Activated T-helper 1 cell treated with anti-CD3 and anti-CD28 coated beads, Interleukin-12 subunit alpha, Interleukin-12 subunit beta, Interleukin-2, Interleukin-4 antibody, amounts not matched to agents 30 ng/mL and 10 ng/mL and 1 ng/mL, durations not matched to agents 14 hours and 24 hours and 36 hours (primary cell): Measurements from ENCODE around the gene CLCNKA. TPM values are rescaled to one million over a fixed set of nuclear protein-coding genes. Genes with fewer than 3 reads are reported as not detected.
"Not testable (repeated sequence)": the region's sequence is repeated elsewhere in the genome, so short reads cannot be mapped to it uniquely, and the experiment has no call there.

Source experiments
- DNase-seq: peaks from one replicate; pipeline ENCODE4 v3.0.0; 2021; ENCODE audit warnings: low spot score
- H3K27ac Mint-ChIP-seq: one replicate; pipeline ENCODE4 v1.8.0; 2021; ENCODE audit warnings: mild to moderate bottlenecking, mixed read lengths
- H3K27me3 Mint-ChIP-seq: one replicate; pipeline ENCODE4 v1.8.0; 2022; ENCODE audit warnings: mild to moderate bottlenecking, moderate library complexity, mixed read lengths; ENCODE audit not compliant: insufficient read depth
- H3K36me3 Mint-ChIP-seq: one replicate; pipeline ENCODE4 v1.8.0; 2021; ENCODE audit warnings: low read depth, mixed read lengths
- H3K4me1 Mint-ChIP-seq: one replicate; pipeline ENCODE4 v1.8.0; 2021; ENCODE audit warnings: low read depth, mixed read lengths
- H3K4me3 Mint-ChIP-seq: one replicate; pipeline ENCODE4 v1.8.0; 2021; ENCODE audit warnings: mild to moderate bottlenecking, moderate library complexity, mixed read lengths
- H3K9me3 Mint-ChIP-seq: one replicate; pipeline ENCODE4 v1.8.0; 2021; ENCODE audit warnings: mixed read lengths
- intact Hi-C: fragments of 100-400 bp; cut with micrococcal nuclease; formaldehyde crosslinking; loops from one replicate; pipeline ENCODE4 v1.15.1; 2024
- total RNA-seq: library from RNA; stranded (reverse); gene quantifications from 2 replicates; pipeline ENCODE4 v1.2.3, GENCODE V29; 2022

Gene CLCNKA
- not detected in 2 replicates for total RNA-seq

DNA sequence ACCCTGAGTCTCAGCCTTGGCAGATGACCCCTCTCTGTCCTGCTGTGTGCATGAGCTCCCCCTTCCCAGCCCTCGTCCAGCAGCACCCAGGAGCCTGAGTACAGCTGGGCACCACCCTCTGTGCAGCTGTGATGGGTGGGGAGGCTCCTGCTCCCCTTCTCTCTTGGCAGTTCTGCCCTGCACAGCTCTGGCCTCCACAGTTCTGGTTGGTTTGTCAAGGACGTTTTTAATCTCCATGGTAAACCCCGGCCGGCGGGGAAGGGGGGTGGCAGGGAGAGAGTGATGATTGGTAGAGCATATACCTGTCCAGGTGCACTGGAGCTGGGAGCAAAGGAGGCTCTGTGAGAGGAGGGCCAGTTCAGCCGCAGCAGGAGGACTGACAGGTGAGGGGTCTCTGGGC lies at the start of gene CLCNKA:
CLCNKA (plus strand) TSS at position 356 of the 400 bp plus-strand sequence. CDS start 584 bp downstream, outside the sequence.
- Mint-ChIP-seq H3K27ac (no peak within 1 kb of the TSS), H3K4me3 (no peak within 1 kb of the TSS), H3K4me1 (no peaks in the 10 kb centered on the region)

DNA sequence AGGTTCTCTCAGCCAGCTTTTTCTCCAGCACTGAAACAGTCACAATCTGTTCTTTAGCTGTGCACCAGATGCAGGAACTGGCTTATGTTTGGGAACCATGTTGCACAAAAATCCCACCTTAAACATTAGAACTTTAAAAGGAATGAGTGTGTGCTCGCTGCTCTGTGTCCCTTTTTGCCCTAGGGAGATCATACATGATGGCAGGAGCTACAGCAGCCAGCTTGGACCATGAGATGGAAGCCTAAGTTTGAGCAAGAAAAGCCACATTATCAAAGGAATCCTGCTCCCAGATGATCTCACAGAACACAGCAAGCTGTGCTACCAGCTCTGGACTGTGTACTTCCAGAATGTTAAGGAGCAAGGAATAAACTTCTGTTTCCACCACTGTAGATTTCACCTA lies 49.4 kb upstream of the CLCNKA start:
- Mint-ChIP-seq H3K9me3 (no peaks in the 10 kb centered on the region), H3K27me3 (no peaks in the 10 kb centered on the region), H3K27ac (no peak overlapping the region), H3K4me3 (no peak overlapping the region), H3K36me3 (peaks cover 52% of the 10 kb centered on the region), H3K4me1 (peaks cover 71% of the 10 kb centered on the region)
- intact Hi-C loops: no loop called here
- no peak for DNase-seq

More for the DNA sequence above, at the start of gene CLCNKA:
- DNase-seq: no peak
- H3K27me3 Mint-ChIP-seq: peaks cover 9% of the 10 kb centered on the region
- H3K9me3 Mint-ChIP-seq: no peaks in the 10 kb centered on the region
- no peaks in the 10 kb centered on the region for H3K36me3 Mint-ChIP-seq
- intact Hi-C loops: no loop called here

DNA sequence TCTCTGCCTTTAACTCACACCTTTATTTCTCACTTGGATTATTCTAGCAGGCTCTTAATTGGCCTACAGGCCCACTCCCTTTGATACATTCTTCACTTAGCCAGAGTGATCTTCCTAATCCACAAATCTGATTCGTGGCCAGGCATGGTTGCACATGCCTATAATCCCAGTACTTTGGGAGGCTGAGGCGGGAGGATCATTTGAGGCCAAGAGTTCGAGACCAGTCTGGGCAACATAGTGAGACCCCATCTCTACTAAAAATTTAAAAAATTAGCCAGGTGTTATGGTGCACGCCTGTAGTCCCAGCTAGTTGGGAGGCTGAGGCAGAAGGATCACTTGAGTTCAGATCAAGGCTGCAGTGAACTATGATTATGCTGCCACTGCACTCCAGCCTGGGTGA lies 48.1 kb upstream of the CLCNKA start:
- DNase-seq: no peak
- Mint-ChIP-seq H3K27me3 (no peaks in the 10 kb centered on the region), H3K9me3 (no peaks in the 10 kb centered on the region), H3K4me3 (peak overlapping the region; percentile 3), H3K4me1 (peaks cover 60% of the 10 kb centered on the region), H3K27ac (peak overlapping the region; percentile 76), H3K36me3 (peaks cover 43% of the 10 kb centered on the region)
- intact Hi-C loops: no loop called here

DNA sequence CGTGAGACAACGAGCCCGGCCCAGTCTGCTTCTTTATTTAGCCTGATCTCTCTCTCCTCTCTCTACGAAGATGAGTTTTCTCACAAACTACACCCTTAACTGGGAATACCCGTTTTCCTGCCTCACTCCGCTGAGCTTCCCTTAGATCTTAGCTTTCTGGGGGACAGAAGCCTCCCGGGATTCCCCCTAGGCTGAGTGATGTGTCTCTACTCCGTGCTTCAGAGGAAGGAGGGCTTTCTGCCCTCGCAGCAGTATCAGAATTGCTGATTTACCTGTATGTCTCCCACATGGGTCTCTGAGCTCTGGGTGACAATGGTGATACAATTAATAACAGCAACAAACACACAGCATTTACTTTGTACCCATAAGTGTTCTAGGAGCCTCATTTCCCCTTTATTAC lies 47.0 kb upstream of the CLCNKA start:
- Mint-ChIP-seq H3K4me3 (peak overlapping the region; percentile 86), H3K9me3 (no peaks in the 10 kb centered on the region), H3K27me3 (peaks cover 2% of the 10 kb centered on the region), H3K27ac (peak overlapping the region; percentile 93), H3K4me1 (peaks cover 62% of the 10 kb centered on the region), H3K36me3 (peaks cover 39% of the 10 kb centered on the region)
- no peak for DNase-seq
- intact Hi-C loops: loop anchor here (1.0 kb wide), 2 partner anchors 9 to 141 kb away; no protein-coding TSS in a partner anchor

- peaks cover 58% of the 10 kb centered on the region for H3K4me1 Mint-ChIP-seq
- intact Hi-C loops: loop anchor here (1.0 kb wide), 2 partner anchors 9 to 141 kb away; no protein-coding TSS in a partner anchor
- H3K36me3 Mint-ChIP-seq: peaks cover 34% of the 10 kb centered on the region
- DNase-seq: peak; percentile 73
- H3K9me3 Mint-ChIP-seq: no peaks in the 10 kb centered on the region
- peak overlapping the region; percentile 86 for H3K4me3 Mint-ChIP-seq
- H3K27ac Mint-ChIP-seq: peak overlapping the region; percentile 93
- peaks cover 2% of the 10 kb centered on the region for H3K27me3 Mint-ChIP-seq
These were observed 46.5 kb upstream of the CLCNKA start for GRCh38 chr1:15975358-15975804.

DNA sequence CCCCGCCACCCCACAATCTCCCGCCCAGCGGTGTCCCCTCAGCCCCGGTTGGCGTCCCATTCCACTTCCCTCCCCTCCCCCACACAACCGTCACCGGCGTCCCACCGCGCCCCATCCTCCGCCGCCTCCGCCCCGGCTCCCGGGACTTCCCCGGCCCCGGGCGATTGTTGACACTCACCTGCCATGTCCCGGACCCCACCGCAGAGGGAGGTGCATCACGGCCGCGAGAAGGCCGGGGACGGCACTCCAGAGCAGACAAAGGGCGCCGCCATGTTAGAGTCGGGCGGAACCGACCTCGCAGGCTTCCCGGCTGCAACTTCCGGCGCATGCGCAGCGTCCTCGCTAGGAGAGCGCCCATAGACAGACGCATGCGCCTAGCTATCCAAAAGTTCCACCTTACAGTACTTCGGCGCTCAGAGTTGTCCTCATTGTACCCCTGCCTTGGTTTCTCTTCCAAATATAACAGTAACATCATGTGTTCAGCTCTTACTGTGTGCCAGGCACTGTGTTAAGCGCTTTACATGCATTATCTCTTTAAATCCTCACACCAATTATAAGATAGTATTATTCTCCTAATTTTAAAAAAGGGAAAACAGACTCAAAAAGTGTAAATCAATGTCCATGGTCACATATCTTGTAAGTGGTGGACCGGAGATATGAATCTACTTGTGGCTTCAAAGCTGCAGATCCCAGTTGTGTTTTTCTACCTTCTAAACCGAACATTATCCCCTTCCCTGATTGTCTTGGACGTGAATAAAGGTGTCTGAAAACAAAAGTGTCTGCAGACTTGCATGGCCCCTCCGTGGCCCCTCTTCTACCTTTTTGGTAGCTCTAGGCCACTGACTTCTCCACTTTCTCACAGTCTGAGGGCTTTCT lies 45.8 kb upstream of the CLCNKA start, which contains the start of gene ZBTB17:
ZBTB17 (minus strand) TSS at position 297 of the 876 bp plus-strand sequence. CDS start 27,606 bp downstream, outside the sequence.
- peak; percentile 94 for DNase-seq
- peaks cover 28% of the 10 kb centered on the region for H3K36me3 Mint-ChIP-seq
- no peaks in the 10 kb centered on the region for H3K9me3 Mint-ChIP-seq
- peak within 1 kb of the TSS; percentile 89 for H3K4me3 Mint-ChIP-seq
- H3K27ac Mint-ChIP-seq: peak within 1 kb of the TSS; percentile 93
- peaks cover 2% of the 10 kb centered on the region for H3K27me3 Mint-ChIP-seq
- peaks cover 51% of the 10 kb centered on the region for H3K4me1 Mint-ChIP-seq
- intact Hi-C loops: loop anchor here (1.0 kb wide), 4 partner anchors 10 to 142 kb away; partner anchors contain the start of gene SPEN

DNA sequence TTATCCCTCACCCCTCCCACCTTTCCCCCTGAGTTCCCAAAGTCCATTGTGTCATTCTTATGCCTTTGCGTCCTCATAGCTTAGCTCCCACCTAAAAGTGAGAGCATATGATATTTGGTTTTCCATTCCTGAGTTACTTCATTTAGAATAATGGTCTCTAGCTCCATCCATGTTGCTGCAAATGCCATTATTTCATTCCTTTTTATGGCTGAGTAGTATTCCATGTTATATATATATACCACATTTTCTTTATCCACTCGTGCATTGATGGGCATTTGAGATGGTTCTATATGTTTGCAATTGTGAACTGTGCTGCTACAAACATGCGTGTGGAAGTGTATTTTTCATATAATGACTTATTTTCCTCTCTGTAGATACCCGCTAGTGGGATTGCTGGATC lies 43.9 kb upstream of the CLCNKA start:
- H3K9me3 Mint-ChIP-seq, H3K4me3 Mint-ChIP-seq, DNase-seq, H3K27me3 Mint-ChIP-seq, H3K27ac Mint-ChIP-seq, intact Hi-C loops: not testable (repeated sequence)
- Mint-ChIP-seq H3K4me1 (peaks cover 39% of the 10 kb centered on the region), H3K36me3 (peaks cover 15% of the 10 kb centered on the region)

GRCh38 chr1:15981679-15982078 lies 40.2 kb upstream of the CLCNKA start:
- H3K9me3 Mint-ChIP-seq: no peaks in the 10 kb centered on the region
- H3K27ac Mint-ChIP-seq: no peak overlapping the region
- no peaks in the 10 kb centered on the region for H3K36me3 Mint-ChIP-seq

GRCh38 chr1:15983275-15983674 lies 38.6 kb upstream of the CLCNKA start:
- Mint-ChIP-seq H3K9me3 (no peaks in the 10 kb centered on the region), H3K4me1 (peaks cover 27% of the 10 kb centered on the region), H3K36me3 (no peaks in the 10 kb centered on the region), H3K27ac (no peak overlapping the region), H3K4me3 (no peak overlapping the region), H3K27me3 (peaks cover 3% of the 10 kb centered on the region)
- intact Hi-C loops: no loop called here
- no peak for DNase-seq

More at GRCh38 chr1:15981679-15982078, 40.2 kb upstream of the CLCNKA start:
- Mint-ChIP-seq H3K4me1 (peaks cover 30% of the 10 kb centered on the region), H3K27me3 (peaks cover 2% of the 10 kb centered on the region), H3K4me3 (no peak overlapping the region)
- intact Hi-C loops: no loop called here
- DNase-seq: no peak

GRCh38 chr1:15985611-15986297 lies 36.1 kb upstream of the CLCNKA start:
- intact Hi-C loops: no loop called here
- Mint-ChIP-seq H3K36me3 (no peaks in the 10 kb centered on the region), H3K27ac (no peak overlapping the region), H3K4me3 (no peak overlapping the region), H3K9me3 (no peaks in the 10 kb centered on the region), H3K27me3 (peaks cover 5% of the 10 kb centered on the region), H3K4me1 (peaks cover 20% of the 10 kb centered on the region)
- DNase-seq: no peak

DNA sequence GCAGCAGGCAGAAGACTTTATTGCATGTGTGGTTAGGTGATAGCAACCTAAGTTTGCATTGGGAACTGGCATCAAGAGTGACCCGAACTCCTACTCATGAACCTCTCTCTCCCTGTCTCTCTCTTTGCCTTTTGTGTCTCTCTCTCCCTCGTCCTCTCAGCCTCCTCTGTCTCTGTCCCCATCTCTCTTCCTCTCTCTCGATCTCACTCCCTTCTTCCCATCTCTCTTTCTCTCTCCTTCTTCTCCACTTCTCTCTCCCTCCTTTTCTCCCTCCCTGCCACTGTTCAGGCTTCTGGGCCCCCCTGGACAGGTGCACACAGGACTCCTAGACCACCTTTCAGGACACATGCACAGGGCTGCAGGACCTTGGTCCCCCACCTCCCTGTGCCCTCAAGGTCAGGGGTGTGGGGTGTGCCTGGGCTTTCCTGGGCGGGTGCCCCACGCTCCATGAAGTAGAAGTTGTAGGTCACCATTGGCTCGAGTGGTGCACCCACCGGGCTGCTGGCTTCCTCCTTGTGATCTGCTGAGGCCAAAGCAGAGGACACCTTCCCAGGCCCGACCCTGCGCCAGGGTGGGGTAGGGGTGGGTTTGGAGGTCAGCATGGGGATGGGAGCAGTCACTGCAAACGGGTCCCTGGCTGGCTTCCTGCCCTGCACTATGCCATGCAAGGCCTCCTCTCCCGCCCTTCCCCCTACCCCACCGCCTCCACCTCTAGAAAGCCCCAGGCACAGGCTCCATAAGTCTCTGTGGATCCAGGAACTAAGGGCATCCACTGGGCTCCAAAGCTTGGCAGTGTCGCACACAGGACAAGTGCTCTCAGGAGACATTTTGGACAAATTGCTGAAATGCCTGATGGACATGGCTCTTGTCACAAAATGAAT lies 32.7 kb upstream of the CLCNKA start:
- intact Hi-C loops: no loop called here
- H3K9me3 Mint-ChIP-seq: no peaks in the 10 kb centered on the region
- H3K27ac Mint-ChIP-seq: no peak overlapping the region
- H3K4me3 Mint-ChIP-seq: no peak overlapping the region
- H3K36me3 Mint-ChIP-seq: no peaks in the 10 kb centered on the region
- peaks cover 5% of the 10 kb centered on the region for H3K27me3 Mint-ChIP-seq
- no peak for DNase-seq
- H3K4me1 Mint-ChIP-seq: peaks cover 6% of the 10 kb centered on the region

GRCh38 chr1:15989776-15990175 lies 32.1 kb upstream of the CLCNKA start:
- H3K36me3 Mint-ChIP-seq: no peaks in the 10 kb centered on the region

More at GRCh38 chr1:15989776-15990175, 32.1 kb upstream of the CLCNKA start:
- Mint-ChIP-seq H3K27ac (no peak overlapping the region), H3K27me3 (peaks cover 5% of the 10 kb centered on the region), H3K4me1 (peaks cover 5% of the 10 kb centered on the region), H3K9me3 (no peaks in the 10 kb centered on the region), H3K4me3 (no peak overlapping the region)
- intact Hi-C loops: no loop called here
- DNase-seq: no peak
